ENCODE data around the gene FOXB2.
A peak's percentile ranks its signal among the peaks of the same experiment; 100 is the strongest.
"Not testable (repeated sequence)": the region's sequence is repeated elsewhere in the genome, so short reads cannot be mapped to it uniquely, and the experiment has no call there.

The FOXB2 gene

DNA sequence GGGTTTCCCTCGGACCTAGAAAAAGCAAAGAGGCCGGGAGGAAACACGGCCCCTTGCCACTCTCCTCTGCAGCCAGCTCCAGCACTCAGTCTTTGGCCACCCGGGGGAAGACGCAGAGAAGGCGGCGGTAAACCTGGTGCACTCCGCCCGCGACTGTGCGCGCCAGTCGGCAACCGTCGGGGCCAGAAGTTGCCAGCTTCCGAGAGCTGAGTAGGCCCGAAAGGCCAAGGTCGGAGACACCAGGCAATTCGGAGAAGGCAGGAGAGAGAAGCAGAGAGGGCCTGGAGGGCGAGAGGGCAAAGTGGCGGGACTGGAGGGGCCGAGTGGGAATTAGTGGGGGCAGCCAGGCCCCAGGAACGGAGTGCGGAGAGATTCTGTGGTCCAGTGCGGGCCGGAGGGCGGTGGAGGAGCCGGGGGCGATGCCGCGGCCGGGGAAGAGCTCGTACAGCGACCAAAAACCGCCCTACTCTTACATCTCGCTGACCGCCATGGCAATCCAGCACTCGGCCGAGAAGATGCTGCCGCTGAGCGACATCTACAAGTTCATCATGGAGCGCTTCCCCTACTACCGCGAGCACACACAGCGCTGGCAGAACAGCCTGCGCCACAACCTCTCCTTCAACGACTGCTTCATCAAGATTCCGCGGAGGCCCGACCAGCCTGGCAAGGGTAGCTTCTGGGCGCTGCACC lies at the start of gene FOXB2:
TSS of gene FOXB2 (plus strand) at position 420 of the 690 bp plus-strand sequence. CDS start at position 420, 0 bp downstream.
- peaks cover 35% of the 10 kb centered on the region for H3K27me3 ChIP-seq (ENCODE audit: control insufficient read depth, insufficient read depth, low read length)
- H2AFZ ChIP-seq, result no peak within 1 kb of the TSS
- no peak within 1 kb of the TSS for H3K27ac ChIP-seq
- TF ChIP-seq CTCF (IDR thresholded peaks at IDR 0.05), result no peak
- H3K4me1 ChIP-seq, result no peaks in the 10 kb centered on the region
- H3K4me3 ChIP-seq (ENCODE audit: low read depth, low read length), result peak within 1 kb of the TSS; percentile 24
- no peaks in the 10 kb centered on the region for H3K9me3 ChIP-seq (ENCODE audit: control insufficient read depth, low read length)
- H3K4me2 ChIP-seq (ENCODE audit: low read length), result peak within 1 kb of the TSS; percentile 42
- no peak within 1 kb of the TSS for H3K9ac ChIP-seq
- no peaks in the 10 kb centered on the region for H3K36me3 ChIP-seq (ENCODE audit: control insufficient read depth, insufficient read depth, low read length)
- no peaks in the 10 kb centered on the region for H3K79me2 ChIP-seq

DNA sequence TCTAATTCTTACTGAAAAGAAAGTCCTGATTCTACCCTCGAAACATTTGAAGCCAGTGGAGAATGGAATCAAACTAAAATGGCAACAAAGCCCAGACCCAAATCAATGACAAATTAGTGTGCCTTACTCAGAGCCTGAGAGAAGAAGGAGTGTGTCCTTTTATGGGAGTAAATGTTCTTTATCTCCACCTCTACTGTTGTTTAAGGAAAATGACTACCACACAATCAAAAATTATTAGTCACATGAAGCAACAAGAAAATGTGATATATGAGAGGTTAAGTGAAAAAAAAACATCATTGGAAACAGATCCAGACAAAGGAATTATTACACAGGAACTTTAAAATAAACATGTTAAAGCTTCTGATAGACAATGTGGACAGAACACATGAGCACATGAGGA lies 49.7 kb upstream of the FOXB2 start:
- H3K27ac ChIP-seq, result no peak overlapping the region
- no peaks in the 10 kb centered on the region for H3K27me3 ChIP-seq (ENCODE audit: control insufficient read depth, insufficient read depth, low read length)
- no peak overlapping the region for H3K9ac ChIP-seq
- H3K4me2 ChIP-seq (ENCODE audit: low read length), result no peak overlapping the region
- H3K4me3 ChIP-seq (ENCODE audit: low read depth, low read length), result no peak overlapping the region
- no peaks in the 10 kb centered on the region for H3K4me1 ChIP-seq
- H2AFZ ChIP-seq, result no peak overlapping the region
- H3K9me3 ChIP-seq (ENCODE audit: control insufficient read depth, low read length), result no peaks in the 10 kb centered on the region
- no peaks in the 10 kb centered on the region for H3K79me2 ChIP-seq
- H3K36me3 ChIP-seq (ENCODE audit: control insufficient read depth, insufficient read depth, low read length), result no peaks in the 10 kb centered on the region
- TF ChIP-seq CTCF (IDR thresholded peaks at IDR 0.05), result no peak

DNA sequence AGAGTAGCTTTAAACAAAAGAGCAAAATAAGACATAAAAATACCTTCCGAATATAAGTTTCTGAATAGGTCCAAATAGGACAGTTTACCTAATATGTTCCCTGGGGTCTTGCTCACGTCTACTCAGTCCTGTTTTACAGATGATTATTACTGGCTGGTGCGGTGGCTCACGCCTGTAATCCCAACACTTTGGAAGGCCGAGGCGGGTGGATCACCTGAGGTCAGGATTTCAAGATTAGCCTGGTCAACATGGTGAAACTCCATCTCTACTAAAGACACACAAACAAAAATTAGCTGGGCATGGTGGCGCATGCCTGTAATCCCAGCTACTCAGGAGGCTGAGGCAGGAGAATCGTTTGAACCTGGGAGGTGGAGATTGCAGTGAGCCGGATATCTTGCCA lies 40.6 kb upstream of the FOXB2 start:
- not testable (repeated sequence) for H3K4me2 ChIP-seq (ENCODE audit: low read length); H3K27me3 ChIP-seq (ENCODE audit: control insufficient read depth, insufficient read depth, low read length); H3K9me3 ChIP-seq (ENCODE audit: control insufficient read depth, low read length); H2AFZ ChIP-seq; H3K36me3 ChIP-seq (ENCODE audit: control insufficient read depth, insufficient read depth, low read length); H3K4me3 ChIP-seq (ENCODE audit: low read depth, low read length); H3K79me2 ChIP-seq; H3K27ac ChIP-seq; H3K9ac ChIP-seq; H3K4me1 ChIP-seq

GRCh38 chr9:76980566-76980965 lies 38.9 kb upstream of the FOXB2 start:
- Histone ChIP-seq H3K27ac (no peak overlapping the region), H3K27me3 (ENCODE audit: control insufficient read depth, insufficient read depth, low read length) (no peaks in the 10 kb centered on the region), H3K79me2 (no peaks in the 10 kb centered on the region), H2AFZ (no peak overlapping the region), H3K4me2 (ENCODE audit: low read length) (no peak overlapping the region), H3K9me3 (ENCODE audit: control insufficient read depth, low read length) (no peaks in the 10 kb centered on the region), H3K4me1 (no peaks in the 10 kb centered on the region), H3K4me3 (ENCODE audit: low read depth, low read length) (no peak overlapping the region), H3K9ac (no peak overlapping the region), H3K36me3 (ENCODE audit: control insufficient read depth, insufficient read depth, low read length) (no peaks in the 10 kb centered on the region)
- TF ChIP-seq CTCF (IDR thresholded peaks at IDR 0.05), result no peak

- Histone ChIP-seq H3K9me3 (ENCODE audit: control insufficient read depth, low read length) (no peaks in the 10 kb centered on the region), H3K4me3 (ENCODE audit: low read depth, low read length) (no peak overlapping the region), H3K27me3 (ENCODE audit: control insufficient read depth, insufficient read depth, low read length) (no peaks in the 10 kb centered on the region), H3K36me3 (ENCODE audit: control insufficient read depth, insufficient read depth, low read length) (no peaks in the 10 kb centered on the region), H3K4me2 (ENCODE audit: low read length) (no peak overlapping the region), H3K4me1 (no peaks in the 10 kb centered on the region), H3K27ac (no peak overlapping the region), H3K9ac (no peak overlapping the region), H2AFZ (no peak overlapping the region), H3K79me2 (no peaks in the 10 kb centered on the region)
- TF ChIP-seq CTCF (IDR thresholded peaks at IDR 0.05), result no peak
These were observed 35.0 kb upstream of the FOXB2 start for GRCh38 chr9:76984486-76984885.

Measured in parathyroid adenoma (tissue), 2 donors.